Measurements from ENCODE around the gene STK31. TPM values are rescaled to one million over a fixed set of nuclear protein-coding genes. Genes with fewer than 3 reads are reported as not detected.
"Not testable (repeated sequence)": the region's sequence is repeated elsewhere in the genome, so short reads cannot be mapped to it uniquely, and the experiment has no call there.

STK31 gene
- total and polyA plus RNA-seq, 4 donors: 0.03 to 0.59 (median 0.18) TPM

- no peaks in the 10 kb centered on the region for H3K36me3 ChIP-seq (ENCODE audit: control insufficient read depth in 4 of 4, insufficient read depth in 3 of 4, low read depth in 1 of 4, low read length in 3 of 4)
- H3K27ac ChIP-seq (ENCODE audit: low read depth in 1 of 2, low read length in 2 of 2): no peak overlapping the region
- H3K27me3 ChIP-seq (ENCODE audit: control insufficient read depth in 4 of 4, insufficient read depth in 4 of 4, low read length in 3 of 4): no peaks in the 10 kb centered on the region
- no peaks in the 10 kb centered on the region for H3K4me1 ChIP-seq (ENCODE audit: control insufficient read depth in 4 of 4, insufficient read depth in 4 of 4, low read length in 3 of 4)
- H3K9me3 ChIP-seq (ENCODE audit: control insufficient read depth in 4 of 4, low read length in 3 of 4): no peaks in the 10 kb centered on the region
- no peak overlapping the region for H3K4me3 ChIP-seq (ENCODE audit: low read depth in 1 of 3, low read length in 3 of 3)
- no peak overlapping the region for H3K9ac ChIP-seq (ENCODE audit: low read depth in 1 of 2, low read length in 2 of 2)
- DNase-seq (ENCODE audit: low spot score): no peak
- TF ChIP-seq MAX (IDR thresholded peaks at IDR 0.05) (no peak), RAD21 (IDR thresholded peaks at IDR 0.05) (no peak), REST (IDR thresholded peaks at IDR 0.05) (no peak), NR2F2 (IDR thresholded peaks at IDR 0.05) (no peak), JUND (IDR thresholded peaks at IDR 0.05) (no peak)
- 83% methylated on average over 1 of the region's 1 CpG for WGBS
Observed at GRCh38 chr7:23873306-23873705, 163.3 kb downstream of the STK31 start.

- H3K27ac ChIP-seq (ENCODE audit: low read depth in 1 of 2, low read length in 2 of 2); H3K36me3 ChIP-seq (ENCODE audit: control insufficient read depth in 4 of 4, insufficient read depth in 3 of 4, low read depth in 1 of 4, low read length in 3 of 4); H3K9me3 ChIP-seq (ENCODE audit: control insufficient read depth in 4 of 4, low read length in 3 of 4); H3K27me3 ChIP-seq (ENCODE audit: control insufficient read depth in 4 of 4, insufficient read depth in 4 of 4, low read length in 3 of 4); H3K9ac ChIP-seq (ENCODE audit: low read depth in 1 of 2, low read length in 2 of 2); H3K4me1 ChIP-seq (ENCODE audit: control insufficient read depth in 4 of 4, insufficient read depth in 4 of 4, low read length in 3 of 4); DNase-seq (ENCODE audit: low spot score); H3K4me3 ChIP-seq (ENCODE audit: low read depth in 1 of 3, low read length in 3 of 3): not testable (repeated sequence)
- 62% methylated on average over 3 of the region's 3 CpGs for WGBS
Observed at GRCh38 chr7:23876526-23876925, 166.5 kb downstream of the STK31 start.

Other genes starting within 250 kb of the STK31 start
- 10 to 100 TPM in 1 of 2 donors, under 1 TPM in 1; 0.17 to 28.4 TPM for gene IGF2BP3, start 239.7 kb upstream of the STK31 start, total RNA-seq
- gene IGF2BP3, start 239.7 kb upstream of the STK31 start, polyA plus RNA-seq: under 1 TPM in 1 of 2 donors, not detected in 1; 0.23 TPM
- gene TRA2A, start 178.2 kb upstream of the STK31 start, total RNA-seq: 10 to 100 TPM; 19.2 to 25.9 TPM
- 10 to 100 TPM; 13.7 to 24.3 TPM for gene TRA2A, start 178.2 kb upstream of the STK31 start, polyA plus RNA-seq
- gene CCDC126, start 112.8 kb upstream of the STK31 start, total RNA-seq: 10 to 100 TPM in 1 of 2 donors, 1 to 10 TPM in 1; 6.2 to 11.3 TPM
- 1 to 10 TPM; 4.8 to 9.3 TPM for gene CCDC126, start 112.8 kb upstream of the STK31 start, polyA plus RNA-seq
- gene FAM221A, start 30.0 kb upstream of the STK31 start, total RNA-seq: 10 to 100 TPM in 1 of 2 donors, 1 to 10 TPM in 1; 2.8 to 12.0 TPM
- 1 to 10 TPM; 4.1 to 6.7 TPM for gene FAM221A, start 30.0 kb upstream of the STK31 start, polyA plus RNA-seq